ENCODE measurements around the gene KCTD2. TPM values are rescaled to one million over a fixed set of nuclear protein-coding genes. Genes with fewer than 3 reads are reported as not detected.

KCTD2 gene
- total and polyA plus RNA-seq, 2 of the 13 experiments (the other 11 are each of a cell fraction or from before 2014, with no cell fraction given), result 28.3 to 32.6 TPM

DNA sequence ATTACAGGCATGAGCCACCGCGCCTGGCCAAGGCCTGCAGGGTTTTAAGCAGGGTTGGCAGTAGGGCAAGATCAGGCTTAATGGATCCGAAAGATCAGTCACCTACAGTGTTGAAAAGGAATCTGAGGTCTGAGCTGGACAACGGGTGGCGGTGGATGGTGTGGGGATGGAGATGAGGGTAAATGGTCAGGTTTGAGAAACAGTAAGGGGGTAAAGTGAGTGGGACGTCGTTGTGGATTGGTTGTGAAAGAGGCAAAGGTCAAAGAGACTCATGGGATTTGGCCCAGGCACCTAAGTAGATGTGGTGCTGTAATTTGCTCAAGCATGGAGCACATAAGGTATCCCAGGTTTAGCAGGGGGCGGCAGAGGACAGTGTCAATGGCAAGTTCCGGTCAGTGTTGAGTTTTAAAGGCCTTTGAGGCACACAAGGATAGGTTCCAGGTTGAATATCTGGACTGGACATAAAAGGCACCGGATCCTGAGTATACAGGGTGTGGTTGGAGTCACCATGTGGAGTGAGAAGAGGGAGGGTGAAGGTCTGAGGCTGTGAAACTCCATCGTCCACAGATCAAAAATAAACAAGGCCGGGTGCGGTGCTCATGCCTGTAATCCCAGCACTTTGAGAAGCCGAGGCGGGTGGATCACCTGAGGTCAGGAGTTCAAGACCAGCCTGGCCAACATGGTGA is 39.6 kb downstream of the KCTD2 start (continued):
- TF ChIP-seq, protein P1, sequence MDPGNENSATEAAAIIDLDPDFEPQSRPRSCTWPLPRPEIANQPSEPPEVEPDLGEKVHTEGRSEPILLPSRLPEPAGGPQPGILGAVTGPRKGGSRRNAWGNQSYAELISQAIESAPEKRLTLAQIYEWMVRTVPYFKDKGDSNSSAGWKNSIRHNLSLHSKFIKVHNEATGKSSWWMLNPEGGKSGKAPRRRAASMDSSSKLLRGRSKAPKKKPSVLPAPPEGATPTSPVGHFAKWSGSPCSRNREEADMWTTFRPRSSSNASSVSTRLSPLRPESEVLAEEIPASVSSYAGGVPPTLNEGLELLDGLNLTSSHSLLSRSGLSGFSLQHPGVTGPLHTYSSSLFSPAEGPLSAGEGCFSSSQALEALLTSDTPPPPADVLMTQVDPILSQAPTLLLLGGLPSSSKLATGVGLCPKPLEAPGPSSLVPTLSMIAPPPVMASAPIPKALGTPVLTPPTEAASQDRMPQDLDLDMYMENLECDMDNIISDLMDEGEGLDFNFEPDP (CRISPR knock-in tag; conservative IDR thresholded peaks at IDR 0.05), result no peak
- TF ChIP-seq REL (CRISPR knock-in tag; conservative IDR thresholded peaks at IDR 0.05) (no peak), KLF6 (CRISPR knock-in tag; IDR thresholded peaks at IDR 0.05) (no peak; the same call in 1 of the 2 replicates), NFYC (CRISPR knock-in tag; IDR thresholded peaks at IDR 0.05) (no peak; the same call in 1 of the 2 replicates), ZNF616 (CRISPR knock-in tag; IDR thresholded peaks at IDR 0.05; ENCODE audit: low read depth) (no peak), SALL2 (CRISPR knock-in tag; IDR thresholded peaks at IDR 0.05) (no peak), PLRG1 (conservative IDR thresholded peaks at IDR 0.05) (no peak), ZNF572 (CRISPR knock-in tag; IDR thresholded peaks at IDR 0.05) (no peak), ISX (CRISPR knock-in tag; conservative IDR thresholded peaks at IDR 0.05) (no peak), ZSCAN22 (CRISPR knock-in tag; IDR thresholded peaks at IDR 0.05) (no peak), ARNT (IDR thresholded peaks at IDR 0.05) (no peak), ZFX (CRISPR knock-in tag; IDR thresholded peaks at IDR 0.05; ENCODE audit: low read depth) (peak; percentile 55)
- TF ChIP-seq, protein P2, sequence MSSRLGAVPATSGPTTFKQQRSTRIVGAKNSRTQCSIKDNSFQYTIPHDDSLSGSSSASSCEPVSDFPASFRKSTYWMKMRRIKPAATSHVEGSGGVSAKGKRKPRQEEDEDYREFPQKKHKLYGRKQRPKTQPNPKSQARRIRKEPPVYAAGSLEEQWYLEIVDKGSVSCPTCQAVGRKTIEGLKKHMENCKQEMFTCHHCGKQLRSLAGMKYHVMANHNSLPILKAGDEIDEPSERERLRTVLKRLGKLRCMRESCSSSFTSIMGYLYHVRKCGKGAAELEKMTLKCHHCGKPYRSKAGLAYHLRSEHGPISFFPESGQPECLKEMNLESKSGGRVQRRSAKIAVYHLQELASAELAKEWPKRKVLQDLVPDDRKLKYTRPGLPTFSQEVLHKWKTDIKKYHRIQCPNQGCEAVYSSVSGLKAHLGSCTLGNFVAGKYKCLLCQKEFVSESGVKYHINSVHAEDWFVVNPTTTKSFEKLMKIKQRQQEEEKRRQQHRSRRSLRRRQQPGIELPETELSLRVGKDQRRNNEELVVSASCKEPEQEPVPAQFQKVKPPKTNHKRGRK (CRISPR knock-in tag; IDR thresholded peaks at IDR 0.05), result no peak
- TF ChIP-seq, protein P3, sequence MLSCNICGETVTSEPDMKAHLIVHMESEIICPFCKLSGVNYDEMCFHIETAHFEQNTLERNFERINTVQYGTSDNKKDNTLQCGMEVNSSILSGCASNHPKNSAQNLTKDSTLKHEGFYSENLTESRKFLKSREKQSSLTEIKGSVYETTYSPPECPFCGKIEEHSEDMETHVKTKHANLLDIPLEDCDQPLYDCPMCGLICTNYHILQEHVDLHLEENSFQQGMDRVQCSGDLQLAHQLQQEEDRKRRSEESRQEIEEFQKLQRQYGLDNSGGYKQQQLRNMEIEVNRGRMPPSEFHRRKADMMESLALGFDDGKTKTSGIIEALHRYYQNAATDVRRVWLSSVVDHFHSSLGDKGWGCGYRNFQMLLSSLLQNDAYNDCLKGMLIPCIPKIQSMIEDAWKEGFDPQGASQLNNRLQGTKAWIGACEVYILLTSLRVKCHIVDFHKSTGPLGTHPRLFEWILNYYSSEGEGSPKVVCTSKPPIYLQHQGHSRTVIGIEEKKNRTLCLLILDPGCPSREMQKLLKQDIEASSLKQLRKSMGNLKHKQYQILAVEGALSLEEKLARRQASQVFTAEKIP (CRISPR knock-in tag; IDR thresholded peaks at IDR 0.05; ENCODE audit: borderline replicate concordance), result no peak
- TF ChIP-seq, protein P4, sequence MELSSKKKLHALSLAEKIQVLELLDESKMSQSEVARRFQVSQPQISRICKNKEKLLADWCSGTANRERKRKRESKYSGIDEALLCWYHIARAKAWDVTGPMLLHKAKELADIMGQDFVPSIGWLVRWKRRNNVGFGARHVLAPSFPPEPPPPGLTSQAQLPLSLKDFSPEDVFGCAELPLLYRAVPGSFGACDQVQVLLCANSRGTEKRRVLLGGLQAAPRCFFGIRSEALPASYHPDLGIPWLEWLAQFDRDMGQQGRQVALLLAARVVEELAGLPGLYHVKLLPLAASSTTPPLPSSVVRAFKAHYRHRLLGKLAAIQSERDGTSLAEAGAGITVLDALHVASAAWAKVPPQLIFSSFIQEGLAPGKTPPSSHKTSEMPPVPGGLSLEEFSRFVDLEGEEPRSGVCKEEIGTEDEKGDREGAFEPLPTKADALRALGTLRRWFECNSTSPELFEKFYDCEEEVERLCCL (CRISPR knock-in tag; IDR thresholded peaks at IDR 0.05; ENCODE audit: borderline replicate concordance), result 0 out of 2 replicates have a peak, but pooled peaks have one; percentile 12
- TF ChIP-seq, protein P5, sequence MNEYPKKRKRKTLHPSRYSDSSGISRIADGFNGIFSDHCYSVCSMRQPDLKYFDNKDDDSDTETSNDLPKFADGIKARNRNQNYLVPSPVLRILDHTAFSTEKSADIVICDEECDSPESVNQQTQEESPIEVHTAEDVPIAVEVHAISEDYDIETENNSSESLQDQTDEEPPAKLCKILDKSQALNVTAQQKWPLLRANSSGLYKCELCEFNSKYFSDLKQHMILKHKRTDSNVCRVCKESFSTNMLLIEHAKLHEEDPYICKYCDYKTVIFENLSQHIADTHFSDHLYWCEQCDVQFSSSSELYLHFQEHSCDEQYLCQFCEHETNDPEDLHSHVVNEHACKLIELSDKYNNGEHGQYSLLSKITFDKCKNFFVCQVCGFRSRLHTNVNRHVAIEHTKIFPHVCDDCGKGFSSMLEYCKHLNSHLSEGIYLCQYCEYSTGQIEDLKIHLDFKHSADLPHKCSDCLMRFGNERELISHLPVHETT (CRISPR knock-in tag; conservative IDR thresholded peaks at IDR 0.05), result no peak
- TF ChIP-seq, protein P6, sequence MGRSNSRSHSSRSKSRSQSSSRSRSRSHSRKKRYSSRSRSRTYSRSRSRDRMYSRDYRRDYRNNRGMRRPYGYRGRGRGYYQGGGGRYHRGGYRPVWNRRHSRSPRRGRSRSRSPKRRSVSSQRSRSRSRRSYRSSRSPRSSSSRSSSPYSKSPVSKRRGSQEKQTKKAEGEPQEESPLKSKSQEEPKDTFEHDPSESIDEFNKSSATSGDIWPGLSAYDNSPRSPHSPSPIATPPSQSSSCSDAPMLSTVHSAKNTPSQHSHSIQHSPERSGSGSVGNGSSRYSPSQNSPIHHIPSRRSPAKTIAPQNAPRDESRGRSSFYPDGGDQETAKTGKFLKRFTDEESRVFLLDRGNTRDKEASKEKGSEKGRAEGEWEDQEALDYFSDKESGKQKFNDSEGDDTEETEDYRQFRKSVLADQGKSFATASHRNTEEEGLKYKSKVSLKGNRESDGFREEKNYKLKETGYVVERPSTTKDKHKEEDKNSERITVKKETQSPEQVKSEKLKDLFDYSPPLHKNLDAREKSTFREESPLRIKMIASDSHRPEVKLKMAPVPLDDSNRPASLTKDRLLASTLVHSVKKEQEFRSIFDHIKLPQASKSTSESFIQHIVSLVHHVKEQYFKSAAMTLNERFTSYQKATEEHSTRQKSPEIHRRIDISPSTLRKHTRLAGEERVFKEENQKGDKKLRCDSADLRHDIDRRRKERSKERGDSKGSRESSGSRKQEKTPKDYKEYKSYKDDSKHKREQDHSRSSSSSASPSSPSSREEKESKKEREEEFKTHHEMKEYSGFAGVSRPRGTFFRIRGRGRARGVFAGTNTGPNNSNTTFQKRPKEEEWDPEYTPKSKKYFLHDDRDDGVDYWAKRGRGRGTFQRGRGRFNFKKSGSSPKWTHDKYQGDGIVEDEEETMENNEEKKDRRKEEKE (IDR thresholded peaks at IDR 0.05), result no peak

All from HepG2 (cell line).